Heart right ventricle (tissue), 16 donors: ENCODE data around the gene KDM6A. TPM values are rescaled to one million over a fixed set of nuclear protein-coding genes. Genes with fewer than 3 reads are reported as not detected.

Experiments used
- ATAC-seq, 8 donors: fragments of 200-7000 bp; cut with Tn5 transposase; one replicate each; pipeline ENCODE4 v1.9.1; 2020; ENCODE audit warnings: mild to moderate bottlenecking in 8 of 8, moderate library complexity in 8 of 8, moderate number of reproducible peaks in 1 of 8
- DNase-seq, 2 donors: peaks; one replicate each; pipeline ENCODE4 v3.0.0-alpha.2; 2020
- H3K27ac ChIP-seq, 10 donors: fragments of 200-600 bp; sonication (generic) in 2 of 10; one replicate each; pipeline versions ENCODE4 v1.5.0 to v1.8.0; 2020 to 2022; ENCODE audit warnings: mild to moderate bottlenecking in 3 of 10
- H3K27me3 ChIP-seq, 7 donors: fragments of 200-600 bp; one replicate each; pipeline ENCODE4 v1.8.0; 2021 to 2022; ENCODE audit warnings: mild to moderate bottlenecking in 2 of 7
- H3K36me3 ChIP-seq, 9 donors: fragments of 200-600 bp; sonication (generic) in 1 of 9; one replicate each; pipeline versions ENCODE4 v1.5.0 to v1.8.0; 2020 to 2022; ENCODE audit warnings: mild to moderate bottlenecking in 2 of 9
- H3K4me1 ChIP-seq, 9 donors: fragments of 200-600 bp; sonication (generic) in 1 of 9; one replicate each; pipeline versions ENCODE4 v1.5.0 to v1.8.0; 2020 to 2022; ENCODE audit warnings: mild to moderate bottlenecking in 4 of 9
- H3K4me3 ChIP-seq, 10 donors: fragments of 200-600 bp; sonication (generic) in 2 of 10; one replicate each; pipeline versions ENCODE4 v1.5.0 to v1.8.0; 2020 to 2022; ENCODE audit warnings: mild to moderate bottlenecking in 7 of 10, moderate library complexity in 2 of 10
- H3K9me3 ChIP-seq, 11 donors: fragments of 200-600 bp in 10 of 11; sonication (generic) in 2 of 11; one replicate each; pipeline versions ENCODE4 v1.5.0 to v1.8.0; 2013 to 2022; ENCODE audit warnings: mild to moderate bottlenecking in 2 of 11, control low read depth in 1 of 11, moderate library complexity in 1 of 11
- CTCF ChIP-seq, 9 donors: fragments of 200-600 bp; sonication (generic) in 2 of 9; IDR thresholded peaks; one replicate each; pipeline versions ENCODE4 v1.5.0 to v1.8.0; 2021 to 2022; ENCODE audit warnings: antibody characterized with exemption in 9 of 9, mild to moderate bottlenecking in 5 of 9, moderate library complexity in 1 of 9
- WGBS, 2 donors: extraction: QIAGEN DNeasy Blood & Tissue Kit; methylation state at CpG; one replicate each; pipeline ENCODE4 v1.1.7; 2013; ENCODE audit warnings: inconsistent platforms in 1 of 2; 5-methylcytosine and 5-hydroxymethylcytosine counted together
- intact Hi-C, 10 donors: fragments of 100-400 bp; cut with DNase I; formaldehyde crosslinking; loops; one replicate each; pipeline versions ENCODE4 v1.11.1 to v1.14.2; 2022
- polyA plus RNA-seq, 2 donors: library from polyadenylated mRNA; stranded (reverse); fragments of 200-250 nt; gene quantifications; one replicate each; pipeline ENCODE4 v1.2.3, GENCODE V29; 2013
- total RNA-seq, 10 donors: library from RNA; stranded (reverse); fragmentation: NEBNext Ultra II Directional in 3 of 10; extraction: Animal tissue kit (Norgen Biotek cat#: 25700) in 3 of 10; gene quantifications; one replicate each; pipeline versions ENCODE4 v1.2.1 to v1.2.4, GENCODE V29; 2021 to 2023
- donor health status: Arrhythmogenic right ventricular cardiomyopathy.
- donor health status: ischemic (EF 13 %, LVEDD 7.1; RV severe dilation, severe dysfunction).
- donor health status: healthy with polysubstance abuse.
- donor health status: DM: no; HTN: yes; CAD: no.
- donor health status: DM: no; HTN: no; CAD: no.
- donor health status: ischemic (EF 25% LVEDD 6.9; RV normal size, moderate dysfunction).
- donor health status: ischemic (EF 25% LVEDD 5.7; RV mildly dilated, moderate dysfunction).
- donor health status: healthy.
- donor health status: DM: yes; HTN: yes; CAD: no.
- donor health status: Ischemic cardiomyopathy.
- donor health status: ischemic (EF 35%, LVEDD 5.7; RV mildly dilated, moderate dysfunction).
- donor health status: nonischemic (EF 11% LVEDD 7.7; RV severe dilation, severe dysfunction).
- donor health status: DM: yes; HTN: yes; CAD: no.
- donor health status: PGD.
- donor health status: ischemic (EF 29% LVEDD 5.4; RV normal size, mild dysfunction).
- donor health status: nonischemic (EF 23%, LVEDD 6.1; RV moderate dilation, normal function).

Gene KDM6A
- total and polyA plus RNA-seq, 12 donors: 3.8 to 21.2 (median 11.8) TPM

- Histone ChIP-seq H3K27ac (no peak overlapping the region), H3K27me3 (no peaks in the 10 kb centered on the region), H3K4me1 (peaks cover 0 to 82% (median 22%) of the 10 kb centered on the region in 9 donors), H3K4me3 (no peak overlapping the region), H3K9me3 (no peaks in the 10 kb centered on the region), H3K36me3 (no peaks in the 10 kb centered on the region)
- DNase-seq: no peak
- TF ChIP-seq CTCF (IDR thresholded peaks at IDR 0.05): no peak
- intact Hi-C loops: loop anchor here in 4 of 10 donors (5.0 to 10.0 kb wide), 4 partner anchors 76 to 216 kb away; no protein-coding TSS in a partner anchor
- WGBS, 2 donors: 78 to 86% methylated on average over 8 of the region's 8 CpGs
- no peak for ATAC-seq
Measured at GRCh38 chrX:44878780-44879179, 5.8 kb downstream of the KDM6A start.

GRCh38 chrX:44881549-44881948 lies 8.6 kb downstream of the KDM6A start:
- no peaks in the 10 kb centered on the region for H3K36me3 ChIP-seq
- TF ChIP-seq CTCF (IDR thresholded peaks at IDR 0.05): no peak
- H3K4me1 ChIP-seq: peaks cover 0 to 85% (median 22%) of the 10 kb centered on the region in 9 donors
- ATAC-seq: no peak
- WGBS, 2 donors: 91 to 92% methylated on average over 10 of the region's 10 CpGs
- DNase-seq: no peak
- no peaks in the 10 kb centered on the region for H3K9me3 ChIP-seq
- no peak overlapping the region for H3K4me3 ChIP-seq
- H3K27me3 ChIP-seq: no peaks in the 10 kb centered on the region
- intact Hi-C loops: no loop called here
- H3K27ac ChIP-seq: no peak overlapping the region

GRCh38 chrX:44882635-44883034 lies 9.6 kb downstream of the KDM6A start:
- ATAC-seq (no peak), DNase-seq (no peak)
- Histone ChIP-seq H3K4me1 (peaks cover 0 to 77% (median 16%) of the 10 kb centered on the region in 9 donors), H3K36me3 (no peaks in the 10 kb centered on the region), H3K27me3 (no peaks in the 10 kb centered on the region), H3K4me3 (no peak overlapping the region), H3K9me3 (no peaks in the 10 kb centered on the region), H3K27ac (no peak overlapping the region)
- intact Hi-C loops: no loop called here
- no peak for TF ChIP-seq CTCF (IDR thresholded peaks at IDR 0.05)

GRCh38 chrX:44884944-44885343 lies 12.0 kb downstream of the KDM6A start:
- no peak overlapping the region for H3K27ac ChIP-seq
- intact Hi-C loops: no loop called here
- H3K4me3 ChIP-seq: no peak overlapping the region
- H3K4me1 ChIP-seq: peaks cover 0 to 73% (median 8%) of the 10 kb centered on the region in 9 donors
- no peaks in the 10 kb centered on the region for H3K27me3 ChIP-seq
- no peaks in the 10 kb centered on the region for H3K9me3 ChIP-seq
- no peaks in the 10 kb centered on the region for H3K36me3 ChIP-seq
- WGBS, 2 donors: 37 to 47% methylated on average over 4 of the region's 4 CpGs
- no peak for DNase-seq
- no peak for ATAC-seq
- no peak for TF ChIP-seq CTCF (IDR thresholded peaks at IDR 0.05)
